NCI-H128 (cell line): ENCODE data around the gene USP36.
"Not testable (repeated sequence)": the region's sequence is repeated elsewhere in the genome, so short reads cannot be mapped to it uniquely, and the experiment has no call there.

Experiments used
- DNase-seq: peaks from one replicate; lab custom pipeline; 2025; ENCODE audit not compliant: unreplicated experiment; lab: John Stamatoyannopoulos, UW

USP36 gene

DNA sequence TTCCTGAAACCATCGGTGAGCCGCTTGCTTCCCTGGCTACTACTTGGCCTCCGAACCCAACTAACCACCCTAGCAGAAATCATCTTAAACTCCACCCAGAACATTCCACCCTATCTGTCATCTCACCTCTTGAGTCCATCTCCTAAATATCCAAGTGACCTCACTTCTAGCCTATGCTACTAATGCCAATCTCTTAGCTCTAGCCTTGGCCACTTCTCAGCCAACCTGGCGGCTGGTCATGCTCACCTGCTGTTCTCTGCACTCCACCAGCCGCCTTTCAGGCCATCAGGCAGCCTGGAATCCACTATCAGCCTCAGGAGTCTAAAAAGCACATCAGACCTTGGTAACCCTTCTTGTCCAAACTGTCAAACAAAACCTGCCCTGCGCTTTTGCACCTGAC, 46.6 kb downstream of the USP36 start:
- no peak for DNase-seq

DNA sequence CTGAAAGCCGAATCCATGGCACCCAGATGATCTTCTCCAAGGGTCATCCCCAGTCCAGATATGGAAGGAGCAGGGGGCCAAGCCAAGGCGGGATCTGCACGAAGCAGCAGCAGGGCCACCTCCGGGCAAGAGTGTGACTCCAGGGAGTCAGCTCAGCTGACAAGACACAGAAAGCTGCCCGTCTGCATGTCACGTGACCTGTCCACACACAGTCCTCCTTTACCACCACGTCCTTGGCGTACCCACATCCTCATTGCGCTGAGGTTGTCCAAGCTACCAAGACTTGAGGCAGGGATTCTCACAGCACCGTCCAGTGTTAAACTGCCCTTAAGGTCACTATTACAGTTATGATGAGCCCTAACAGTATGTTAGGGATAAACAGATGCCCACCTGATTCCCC, 47.2 kb downstream of the USP36 start:
- DNase-seq, result no peak

DNA sequence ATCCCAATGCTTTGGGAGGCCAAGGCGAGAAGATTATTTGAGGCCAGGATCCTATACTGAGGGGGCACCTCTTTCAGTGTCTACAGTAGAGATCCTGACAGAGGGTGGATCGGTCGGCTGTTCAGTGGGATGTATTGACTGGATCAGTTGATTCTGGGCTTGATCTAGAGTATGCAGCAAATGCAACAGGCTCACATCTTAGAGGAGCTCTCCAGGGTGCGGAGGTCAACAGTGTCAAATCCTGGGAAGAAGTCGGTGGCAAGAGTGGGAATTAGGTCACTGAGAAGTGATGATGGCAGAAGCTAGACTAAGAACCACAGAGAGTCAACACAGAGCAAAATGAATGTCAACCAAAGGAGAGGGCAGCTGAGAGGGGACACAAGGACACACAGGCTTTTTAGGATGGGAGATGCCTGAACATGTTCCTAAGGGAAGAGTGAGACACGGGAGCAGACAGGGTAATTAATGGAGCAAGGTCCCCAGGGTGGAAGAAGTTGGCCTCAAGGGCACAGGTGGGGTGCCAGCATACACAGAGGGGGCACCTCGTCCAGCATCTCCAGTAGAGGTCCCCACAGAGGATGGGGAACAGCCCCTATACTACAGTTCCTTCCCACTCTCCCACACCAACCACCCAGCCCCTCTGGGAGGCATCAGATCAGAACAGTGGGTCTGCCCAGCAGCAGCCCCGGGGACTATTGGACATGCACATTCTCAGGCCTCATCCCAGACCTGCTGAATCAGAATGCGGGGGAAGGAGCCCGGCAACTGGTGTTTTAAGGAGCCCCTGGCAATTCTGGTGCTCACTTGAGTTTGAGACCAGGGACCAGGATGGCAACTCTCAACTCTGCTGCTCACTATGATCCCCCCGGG, 48.5 kb downstream of the USP36 start:
- no peak for DNase-seq

GRCh38 chr17:78790552-78790951, 50.1 kb downstream of the USP36 start:
- no peak for DNase-seq

GRCh38 chr17:78789663-78790181, 50.9 kb downstream of the USP36 start:
- DNase-seq, result no peak

GRCh38 chr17:78789149-78789662, 51.4 kb downstream of the USP36 start:
- DNase-seq, result no peak

- DNase-seq, result no peak
Measured at GRCh38 chr17:78788451-78788850, 52.2 kb downstream of the USP36 start.

GRCh38 chr17:78787444-78787843, 53.2 kb downstream of the USP36 start:
- no peak for DNase-seq

- DNase-seq, result no peak
Measured at GRCh38 chr17:78785663-78786057, 55.0 kb downstream of the USP36 start.

- DNase-seq, result no peak
Measured at GRCh38 chr17:78785011-78785662, 55.5 kb downstream of the USP36 start.

DNA sequence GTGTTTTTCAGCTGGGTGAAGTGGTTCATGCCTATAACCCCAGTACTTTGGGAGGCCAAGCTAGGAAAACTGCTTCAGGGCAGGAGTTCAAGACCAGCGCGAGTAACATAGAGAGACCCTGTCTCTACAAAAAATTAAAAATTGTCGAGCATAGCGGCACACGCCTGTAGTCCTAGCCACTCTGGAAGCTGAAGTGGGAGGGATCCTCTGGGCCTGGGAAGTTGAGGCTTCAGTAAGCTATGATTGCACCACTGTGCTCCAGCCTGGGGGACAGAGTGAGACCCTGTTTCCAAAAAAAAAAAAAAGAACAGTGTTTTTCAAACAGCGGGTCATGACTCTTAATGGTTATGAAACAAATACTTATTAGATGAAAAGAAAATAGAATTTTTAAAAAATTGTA, 56.3 kb downstream of the USP36 start:
- no peak for DNase-seq

- no peak for DNase-seq
Measured at GRCh38 chr17:78783711-78784324, 56.8 kb downstream of the USP36 start.

- DNase-seq, result no peak
Measured at GRCh38 chr17:78781893-78782304, 58.7 kb downstream of the USP36 start, which contains the start of gene CYTH1. Gene CYTH1, minus strand, starts transcription at chr17:78782273. Its CDS starts 50 bp downstream, at chr17:78782223.

GRCh38 chr17:78781104-78781892, 59.3 kb downstream of the USP36 start:
- DNase-seq, result no peak

- DNase-seq, result no peak
Measured at GRCh38 chr17:78780335-78780734, 60.3 kb downstream of the USP36 start.

- peak; percentile 8 for DNase-seq
Measured at GRCh38 chr17:78779850-78780249, 60.8 kb downstream of the USP36 start.

DNA sequence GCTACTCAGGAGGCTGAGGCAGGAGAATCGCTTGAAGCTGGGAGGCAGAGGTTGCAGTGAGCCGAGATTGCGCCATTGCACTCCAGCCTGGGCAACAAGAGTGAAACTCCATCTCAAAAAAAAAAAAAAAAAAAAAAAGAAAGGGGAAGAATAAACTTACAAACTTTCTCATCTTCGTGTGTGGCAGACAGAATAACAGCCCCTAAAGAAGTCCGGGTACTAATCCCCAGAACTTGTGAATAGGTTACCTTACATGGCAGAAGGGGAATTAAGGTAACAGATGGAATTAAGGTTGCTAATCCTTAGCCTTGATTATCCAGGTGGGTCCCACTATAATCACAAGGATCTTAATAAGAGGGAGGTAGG, 61.3 kb downstream of the USP36 start:
- not testable (repeated sequence) for DNase-seq

DNA sequence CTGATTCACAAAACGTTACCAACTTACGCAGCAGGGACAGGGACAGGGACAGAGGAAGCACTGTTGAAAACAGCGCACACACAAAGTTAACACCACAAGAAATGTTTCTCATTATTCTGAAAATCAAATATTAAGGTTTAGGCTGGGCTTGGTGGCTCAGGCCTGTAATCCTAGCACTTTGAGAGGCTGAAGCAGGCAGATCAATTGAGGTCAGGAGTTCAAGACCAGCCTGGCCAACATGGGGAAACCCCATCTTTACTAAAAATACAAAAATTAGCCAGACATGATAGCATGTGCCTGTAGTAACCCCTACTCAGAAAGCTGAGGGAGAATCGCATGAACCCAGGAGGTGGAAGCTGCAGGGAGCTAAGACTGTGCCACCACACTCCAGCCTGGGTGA, 62.7 kb downstream of the USP36 start:
- no peak for DNase-seq

- DNase-seq, result no peak
Measured at GRCh38 chr17:78774956-78775571, 65.5 kb downstream of the USP36 start.

DNA sequence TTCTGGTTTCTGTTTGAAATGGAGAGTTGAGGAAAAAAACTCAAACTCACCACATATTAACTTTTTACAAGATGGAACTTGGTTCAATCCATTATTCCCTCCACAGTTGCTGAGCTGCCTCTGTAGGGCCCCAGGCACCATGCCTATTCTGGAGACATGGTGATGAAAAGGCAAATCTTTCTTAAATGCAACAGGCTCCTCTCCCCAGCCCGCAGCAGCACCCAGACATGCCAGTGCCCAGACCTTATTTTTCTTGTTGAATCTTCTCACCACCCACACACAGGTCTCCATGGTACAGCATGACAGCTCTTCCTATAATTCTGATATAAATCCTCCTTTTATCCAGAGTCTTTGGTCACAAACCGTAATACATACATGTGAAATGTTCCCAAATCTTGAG, 66.2 kb downstream of the USP36 start:
- DNase-seq, result no peak
